HG03432 (cell line): ENCODE data around the gene EPAS1.
"Not testable (repeated sequence)": the region's sequence is repeated elsewhere in the genome, so short reads cannot be mapped to it uniquely, and the experiment has no call there.

ENCODE experiments used
- ATAC-seq: cut with Tn5 transposase; IDR thresholded peaks from one replicate; pipeline ENCODE4 v1.9.1; 2021; ENCODE audit warnings: mild to moderate bottlenecking, moderate library complexity; ENCODE audit not compliant: unreplicated experiment

EPAS1 gene

GRCh38 chr2:46394649-46395510, 97.7 kb downstream of the EPAS1 start:
- ATAC-seq: no peak

- not testable (repeated sequence) for ATAC-seq
Measured at GRCh38 chr2:46395730-46396129, 98.5 kb downstream of the EPAS1 start.

- ATAC-seq: no peak
Measured at GRCh38 chr2:46400016-46400415, 102.8 kb downstream of the EPAS1 start.

GRCh38 chr2:46402874-46403273, 105.7 kb downstream of the EPAS1 start:
- ATAC-seq: no peak

- no peak for ATAC-seq
Measured at GRCh38 chr2:46404181-46404759, 107.1 kb downstream of the EPAS1 start.

GRCh38 chr2:46407852-46408455, 110.7 kb downstream of the EPAS1 start:
- no peak for ATAC-seq

GRCh38 chr2:46409756-46410155, 112.5 kb downstream of the EPAS1 start:
- ATAC-seq: no peak

GRCh38 chr2:46410273-46411244, 113.4 kb downstream of the EPAS1 start:
- no peak for ATAC-seq

GRCh38 chr2:46411245-46411641, 114.0 kb downstream of the EPAS1 start:
- no peak for ATAC-seq

- no peak for ATAC-seq
Measured at GRCh38 chr2:46411985-46412384, 114.8 kb downstream of the EPAS1 start.

GRCh38 chr2:46413111-46413510, 115.9 kb downstream of the EPAS1 start:
- ATAC-seq: no peak

- no peak for ATAC-seq
Measured at GRCh38 chr2:46413631-46414030, 116.4 kb downstream of the EPAS1 start.

GRCh38 chr2:46414701-46415100, 117.5 kb downstream of the EPAS1 start:
- no peak for ATAC-seq

- no peak for ATAC-seq
Measured at GRCh38 chr2:46416280-46416679, 119.1 kb downstream of the EPAS1 start.

- no peak for ATAC-seq
Measured at GRCh38 chr2:46416739-46417403, 119.7 kb downstream of the EPAS1 start.

- ATAC-seq: no peak
Measured at GRCh38 chr2:46420945-46421344, 123.7 kb downstream of the EPAS1 start.

GRCh38 chr2:46421361-46421760, 124.2 kb downstream of the EPAS1 start:
- no peak for ATAC-seq

- ATAC-seq: no peak
Measured at GRCh38 chr2:46422717-46423394, 125.6 kb downstream of the EPAS1 start.

- no peak for ATAC-seq
Measured at GRCh38 chr2:46424937-46425336, 127.7 kb downstream of the EPAS1 start.

- no peak for ATAC-seq
Measured at GRCh38 chr2:46428911-46429436, 131.8 kb downstream of the EPAS1 start.
